Measurements from ENCODE around the gene PLK5.

Gene PLK5

DNA sequence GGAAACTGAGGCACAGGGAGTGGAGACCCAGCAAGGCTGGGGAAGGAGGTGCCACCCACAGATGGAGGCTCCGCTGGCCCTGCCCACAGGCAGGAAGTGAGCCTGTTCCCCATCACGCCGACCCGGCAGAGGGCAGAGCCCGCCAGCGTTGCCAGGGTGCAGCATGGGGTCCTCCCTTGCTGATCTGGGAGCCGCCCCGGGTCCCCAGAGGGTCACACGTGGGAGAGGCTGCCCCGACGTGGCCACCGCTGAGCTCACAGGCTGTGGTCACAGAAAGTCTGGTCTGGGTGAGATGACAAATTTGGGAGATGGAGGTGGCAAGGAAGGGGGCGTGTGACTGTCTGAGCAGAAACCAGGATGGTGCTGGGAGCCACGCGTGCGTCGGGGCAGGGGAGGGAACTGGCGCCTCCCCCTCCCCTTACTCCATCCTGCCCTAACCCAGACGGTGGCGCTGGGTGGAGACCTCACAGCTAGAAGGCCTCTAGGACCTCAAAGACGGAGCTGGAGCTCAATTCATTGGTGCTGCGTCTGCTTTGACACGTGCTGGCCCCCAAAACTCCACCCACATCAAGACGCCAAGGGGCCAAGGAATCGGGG lies 36.5 kb downstream of the PLK5 start:
- H3K79me2 ChIP-seq (ENCODE audit: insufficient read depth, low read depth): no peaks in the 10 kb centered on the region
- no peak overlapping the region for H3K4me3 ChIP-seq (IDR thresholded peaks at IDR 0.05; ENCODE audit: insufficient read depth, low read depth, low read length)
- H2AFZ ChIP-seq (ENCODE audit: low read depth): no peak overlapping the region
- no peaks in the 10 kb centered on the region for H3K4me1 ChIP-seq (ENCODE audit: low read depth, poor library complexity, severe bottlenecking)
- H3K36me3 ChIP-seq (ENCODE audit: insufficient read depth): no peaks in the 10 kb centered on the region
- no peaks in the 10 kb centered on the region for H4K20me1 ChIP-seq (ENCODE audit: insufficient read depth)
- no peak overlapping the region for H3K27ac ChIP-seq
- no peak for TF ChIP-seq CTCF (conservative IDR thresholded peaks at IDR 0.05; ENCODE audit: low read depth, low read length)
- no peak overlapping the region for H3K9ac ChIP-seq
- H3K4me2 ChIP-seq: no peak overlapping the region
- H3K27me3 ChIP-seq (ENCODE audit: insufficient read depth, low read depth): no peaks in the 10 kb centered on the region

DNA sequence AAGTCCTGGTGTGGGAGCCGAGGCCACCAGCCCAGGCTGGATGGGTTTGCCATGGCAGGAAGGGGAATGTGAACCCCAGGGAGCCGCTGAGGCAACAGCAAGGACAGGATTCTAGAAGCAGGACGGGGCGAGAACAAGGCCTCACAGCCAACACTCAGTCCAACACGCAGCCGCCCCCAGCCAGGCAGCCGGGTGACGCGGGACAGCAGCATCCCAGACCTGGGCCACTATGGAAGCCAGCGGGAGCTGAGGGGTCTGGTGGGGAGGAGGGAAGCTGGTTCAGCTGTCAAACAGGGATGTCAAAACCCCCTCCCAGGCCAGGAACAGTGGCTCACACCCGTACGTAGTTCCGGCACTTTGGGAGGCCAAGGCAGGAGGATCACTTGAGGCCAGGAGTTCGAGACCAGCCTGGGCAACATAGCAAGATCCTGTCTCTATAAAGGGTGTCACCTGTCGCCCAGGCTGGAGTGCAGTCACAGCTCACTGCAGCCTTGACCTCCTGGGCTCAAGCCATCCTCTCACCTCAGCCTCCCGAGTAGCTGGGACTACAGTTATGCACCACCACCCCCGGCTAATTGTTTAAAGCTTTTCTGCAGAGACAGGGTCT lies 37.5 kb downstream of the PLK5 start:
- TF ChIP-seq CTCF (conservative IDR thresholded peaks at IDR 0.05; ENCODE audit: low read depth, low read length): no peak
- H2AFZ ChIP-seq (ENCODE audit: low read depth): no peak overlapping the region
- no peak overlapping the region for H3K27ac ChIP-seq
- H3K4me3 ChIP-seq (IDR thresholded peaks at IDR 0.05; ENCODE audit: insufficient read depth, low read depth, low read length): no peak overlapping the region
- H3K4me2 ChIP-seq: no peak overlapping the region
- no peaks in the 10 kb centered on the region for H3K36me3 ChIP-seq (ENCODE audit: insufficient read depth)
- no peaks in the 10 kb centered on the region for H3K4me1 ChIP-seq (ENCODE audit: low read depth, poor library complexity, severe bottlenecking)
- no peaks in the 10 kb centered on the region for H4K20me1 ChIP-seq (ENCODE audit: insufficient read depth)
- no peak overlapping the region for H3K9ac ChIP-seq
- no peaks in the 10 kb centered on the region for H3K27me3 ChIP-seq (ENCODE audit: insufficient read depth, low read depth)
- H3K79me2 ChIP-seq (ENCODE audit: insufficient read depth, low read depth): no peaks in the 10 kb centered on the region

DNA sequence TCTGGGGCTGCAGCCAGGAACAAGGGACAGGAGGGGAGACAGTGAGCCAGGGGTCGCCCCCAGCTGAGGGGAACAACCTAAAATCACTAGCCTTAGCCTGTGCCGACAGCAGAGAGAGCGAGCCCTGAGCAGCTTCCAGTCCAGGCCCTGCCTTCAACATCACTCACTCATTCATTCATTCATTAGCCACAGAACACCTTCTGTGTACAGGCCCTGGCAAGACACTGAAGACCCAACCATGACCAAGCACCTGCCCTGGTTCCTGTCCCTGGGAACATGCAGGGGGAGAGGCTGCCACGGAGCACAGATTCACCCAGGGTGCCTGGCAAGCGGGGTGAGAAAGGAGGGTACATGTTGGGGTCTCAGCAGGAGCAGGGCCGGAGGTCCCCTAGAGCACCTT lies 39.4 kb downstream of the PLK5 start:
- Histone ChIP-seq H3K79me2 (ENCODE audit: insufficient read depth, low read depth) (no peaks in the 10 kb centered on the region), H3K9ac (no peak overlapping the region), H3K27me3 (ENCODE audit: insufficient read depth, low read depth) (no peaks in the 10 kb centered on the region), H3K27ac (no peak overlapping the region), H2AFZ (ENCODE audit: low read depth) (no peak overlapping the region), H3K36me3 (ENCODE audit: insufficient read depth) (no peaks in the 10 kb centered on the region), H3K4me3 (IDR thresholded peaks at IDR 0.05; ENCODE audit: insufficient read depth, low read depth, low read length) (no peak overlapping the region), H4K20me1 (ENCODE audit: insufficient read depth) (no peaks in the 10 kb centered on the region), H3K4me1 (ENCODE audit: low read depth, poor library complexity, severe bottlenecking) (no peaks in the 10 kb centered on the region), H3K4me2 (no peak overlapping the region)
- no peak for TF ChIP-seq CTCF (conservative IDR thresholded peaks at IDR 0.05; ENCODE audit: low read depth, low read length)

GRCh38 chr19:1566392-1567115 lies 42.7 kb downstream of the PLK5 start:
- no peaks in the 10 kb centered on the region for H4K20me1 ChIP-seq (ENCODE audit: insufficient read depth)
- H3K4me1 ChIP-seq (ENCODE audit: low read depth, poor library complexity, severe bottlenecking): peaks cover 8% of the 10 kb centered on the region
- H3K4me3 ChIP-seq (IDR thresholded peaks at IDR 0.05; ENCODE audit: insufficient read depth, low read depth, low read length): no peak overlapping the region
- TF ChIP-seq CTCF (conservative IDR thresholded peaks at IDR 0.05; ENCODE audit: low read depth, low read length): no peak
- H3K27me3 ChIP-seq (ENCODE audit: insufficient read depth, low read depth): peaks cover 26% of the 10 kb centered on the region
- no peak overlapping the region for H3K4me2 ChIP-seq
- H3K36me3 ChIP-seq (ENCODE audit: insufficient read depth): no peaks in the 10 kb centered on the region
- no peaks in the 10 kb centered on the region for H3K79me2 ChIP-seq (ENCODE audit: insufficient read depth, low read depth)
- no peak overlapping the region for H3K27ac ChIP-seq
- H3K9ac ChIP-seq: no peak overlapping the region
- H2AFZ ChIP-seq (ENCODE audit: low read depth): no peak overlapping the region
